Endothelial cell of umbilical vein (primary cell): ENCODE results near the gene SLC12A7. TPM values are rescaled to one million over a fixed set of nuclear protein-coding genes. Genes with fewer than 3 reads are reported as not detected.

Source experiments
- BruUV-seq: library from RNA; stranded (reverse); fragments of 400-500 nt; replicated peaks from 2 replicates; lab custom pipeline; 2021; lab: Mats Ljungman, UMichigan
- CTCF ChIA-PET: fragments of 300-600, 350-600 bp; sonication (Branson Sonifier 250); formaldehyde crosslinking; loops from one replicate; lab custom pipeline; 2021; ENCODE audit warnings: antibody characterized with exemption, inconsistent platforms; lab: Charles Lee
- POLR2A ChIA-PET: fragments of 300-600, 350-600 bp; sonication (Branson Sonifier 250); formaldehyde crosslinking; loops from one replicate; lab custom pipeline; 2021; ENCODE audit warnings: antibody characterized with exemption, inconsistent platforms; lab: Charles Lee
- DNase-seq: peaks from one replicate; pipeline ENCODE4 v3.0.0-alpha.2; 2011; ENCODE audit warnings: low read depth, low spot score
- FAIRE-seq: peaks from 2 replicates; lab custom pipeline; 2011; peaks lifted over from hg19 to GRCh38; lab: Jason Lieb, UNC
- H2AFZ ChIP-seq: 2 replicates; pipeline ENCODE4 v1.6.0; 2012; ENCODE audit warnings: low read depth, low read length, control low read depth, inconsistent platforms
- H3K27ac ChIP-seq: 2 replicates; pipeline ENCODE4 v1.5.1; 2011; ENCODE audit warnings: low read depth, mild to moderate bottlenecking, control low read depth, low read length, moderate library complexity; ENCODE audit not compliant: insufficient read depth
- H3K27me3 ChIP-seq, 2 experiments: 2 replicates each; pipeline versions ENCODE4 v1.6.0 to v1.6.1; 2011; ENCODE audit warnings: low read length in 2 of 2, mixed read lengths in 1 of 2; ENCODE audit not compliant: control insufficient read depth in 2 of 2, insufficient read depth in 2 of 2
- H3K36me3 ChIP-seq, 2 experiments: 2 replicates in 1 of 2; 3 replicates in 1 of 2; pipeline ENCODE4 v1.5.1; 2011; ENCODE audit warnings: low read length in 2 of 2, mild to moderate bottlenecking in 1 of 2, moderate library complexity in 1 of 2; ENCODE audit not compliant: control insufficient read depth in 2 of 2, insufficient read depth in 2 of 2; ENCODE audit errors: extremely low read depth in 1 of 2
- H3K4me1 ChIP-seq: 3 replicates; pipeline ENCODE4 v1.5.1; 2011; ENCODE audit warnings: mild to moderate bottlenecking, low read length; ENCODE audit not compliant: control insufficient read depth, insufficient read depth; ENCODE audit errors: extremely low read depth
- H3K4me2 ChIP-seq: 2 replicates; pipeline ENCODE4 v1.6.1; 2011; ENCODE audit warnings: low read length, control low read depth, mixed read lengths; ENCODE audit not compliant: insufficient read depth
- H3K4me3 ChIP-seq, 3 experiments: fragments of 200-600 bp in 1 of 3; sonication (generic), shearing (Covaris generic) in 1 of 3; replicated peaks in 1 of 3; 2 replicates each; pipeline ENCODE4 v1.5.1; 2011 to 2016; ENCODE audit warnings: control low read depth in 3 of 3, low read length in 3 of 3, mild to moderate bottlenecking in 2 of 3, inconsistent platforms in 1 of 3, low read depth in 1 of 3, moderate library complexity in 1 of 3; ENCODE audit not compliant: insufficient read depth in 1 of 3
- H3K79me2 ChIP-seq: 2 replicates; pipeline ENCODE4 v1.6.0; 2012; ENCODE audit warnings: low read length, inconsistent platforms; ENCODE audit not compliant: control insufficient read depth, insufficient read depth
- H3K9ac ChIP-seq: replicated peaks from 2 replicates; pipeline ENCODE3; 2011; ENCODE audit warnings: low read length, control low read depth; ENCODE audit not compliant: insufficient read depth; ENCODE audit errors: extremely low read depth
- H3K9me1 ChIP-seq: replicated peaks from 3 replicates; pipeline ENCODE4 v1.6.0; 2011; ENCODE audit warnings: mild to moderate bottlenecking, low read length; ENCODE audit not compliant: control insufficient read depth, insufficient read depth; ENCODE audit errors: extremely low read depth
- H3K9me3 ChIP-seq: replicated peaks from 2 replicates; pipeline ENCODE4 v1.5.1; 2012; ENCODE audit warnings: low read length, inconsistent platforms; ENCODE audit not compliant: control insufficient read depth, insufficient read depth
- H4K20me1 ChIP-seq: replicated peaks from 2 replicates; pipeline ENCODE3; 2011; ENCODE audit warnings: mild to moderate bottlenecking, low read length; ENCODE audit not compliant: control insufficient read depth, insufficient read depth; ENCODE audit errors: extremely low read depth
- EZH2 ChIP-seq: IDR thresholded peaks from 2 replicates; pipeline ENCODE4 v1.6.1; 2012; ENCODE audit warnings: borderline replicate concordance, low read depth, mild to moderate bottlenecking, moderate library complexity, low read length, inconsistent platforms; ENCODE audit not compliant: severe bottlenecking
- FOS ChIP-seq: IDR thresholded peaks from 2 replicates; pipeline ENCODE4 v1.6.1; 2011; ENCODE audit warnings: mild to moderate bottlenecking, low read length, moderate library complexity, borderline replicate concordance; ENCODE audit not compliant: insufficient read depth
- JUN ChIP-seq: IDR thresholded peaks from 2 replicates; pipeline ENCODE4 v1.6.1; 2011; ENCODE audit warnings: borderline replicate concordance, low read depth; ENCODE audit not compliant: insufficient read length, insufficient read depth
- MYC ChIP-seq: IDR thresholded peaks from one replicate; pipeline ENCODE4 v1.6.1; 2011; ENCODE audit warnings: mild to moderate bottlenecking, low read depth, low read length
- POLR2A ChIP-seq: IDR thresholded peaks from 2 replicates; pipeline ENCODE4 v1.6.1; 2012; ENCODE audit warnings: low read depth, mild to moderate bottlenecking, control low read depth, low read length
- POLR2AphosphoS5 ChIP-seq: IDR thresholded peaks from 2 replicates; pipeline ENCODE4 v1.6.1; 2012; ENCODE audit warnings: low read depth, mild to moderate bottlenecking, control low read depth, low read length, moderate library complexity; ENCODE audit not compliant: insufficient read depth
- dilution Hi-C: fragments of 300-500 bp; cut with MboI; formaldehyde crosslinking; loops from one replicate; pipeline ENCODE4 v1.15.0; 2019; ENCODE audit warnings: low sequenced_read_pairs; ENCODE audit not compliant: extremely low pct_ligation_motif_present
- intact Hi-C: fragments of 100-400 bp; cut with micrococcal nuclease; formaldehyde crosslinking; loops from one replicate; pipeline ENCODE4 v1.10.0; 2022
- polyA plus RNA-seq, 4 experiments: library from polyadenylated mRNA; depleted of rRNA in 3 of 4; stranded (reverse) in 3 of 4; unstranded in 1 of 4; fragments of >200 nt; gene quantifications; 2 replicates each; pipeline versions ENCODE4 v1.2.1 to v1.2.3, GENCODE V29; 2011 to 2012; ENCODE audit warnings: missing spikeins in 1 of 4
- total RNA-seq: library from RNA; stranded (reverse); gene quantifications from 2 replicates; pipeline ENCODE4 v1.2.3, GENCODE V29; 2021
- TF ChIP-seq, protein P1 (sequence below): IDR thresholded peaks from 2 replicates; pipeline ENCODE4 v1.6.1; 2011; ENCODE audit not compliant: insufficient read depth, insufficient read length
- TF ChIP-seq, protein P2 (sequence below), 2 donors: IDR thresholded peaks; 1 replicate in 1 of 2; 2 replicates in 1 of 2; pipeline ENCODE4 v1.5.1; 2011; ENCODE audit warnings: low read length in 2 of 2, mild to moderate bottlenecking in 2 of 2, moderate library complexity in 2 of 2, control low read depth in 1 of 2, inconsistent platforms in 1 of 2, low read depth in 1 of 2; ENCODE audit not compliant: insufficient read depth in 1 of 2; ENCODE audit errors: extremely low read depth in 1 of 2

SLC12A7 gene
- total and polyA plus RNA-seq, 2 donors (not counting 3 experiments of a cell fraction or from before 2014, with no cell fraction given): 16.4 to 38.8 TPM

- no peak overlapping the region for H3K9ac ChIP-seq
- FAIRE-seq (no peak), DNase-seq (no peak)
- H3K4me1 ChIP-seq: peaks cover 3% of the 10 kb centered on the region
- H3K27me3 ChIP-seq: no peaks in the 10 kb centered on the region
- H2AFZ ChIP-seq: no peak overlapping the region
- H4K20me1 ChIP-seq: no peaks in the 10 kb centered on the region
- H3K36me3 ChIP-seq: peaks cover 0 to 2% of the 10 kb centered on the region in 2 experiments
- BruUV-seq: no TSS peak
- intact Hi-C loops: no loop called here
- no peak overlapping the region for H3K27ac ChIP-seq
- ChIA-PET POLR2A (no interaction called here), CTCF (no interaction called here)
- H3K4me2 ChIP-seq: no peak overlapping the region
- dilution Hi-C loops: no loop called here
- no peak overlapping the region for H3K4me3 ChIP-seq
- no peaks in the 10 kb centered on the region for H3K9me1 ChIP-seq
- peaks cover 2% of the 10 kb centered on the region for H3K79me2 ChIP-seq
- H3K9me3 ChIP-seq: no peaks in the 10 kb centered on the region
- TF ChIP-seq FOS: no peak
- TF ChIP-seq MYC: no peak
- no peak for TF ChIP-seq POLR2AphosphoS5
- TF ChIP-seq, protein P1, sequence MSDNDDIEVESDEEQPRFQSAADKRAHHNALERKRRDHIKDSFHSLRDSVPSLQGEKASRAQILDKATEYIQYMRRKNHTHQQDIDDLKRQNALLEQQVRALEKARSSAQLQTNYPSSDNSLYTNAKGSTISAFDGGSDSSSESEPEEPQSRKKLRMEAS: no peak
- TF ChIP-seq, protein P2, sequence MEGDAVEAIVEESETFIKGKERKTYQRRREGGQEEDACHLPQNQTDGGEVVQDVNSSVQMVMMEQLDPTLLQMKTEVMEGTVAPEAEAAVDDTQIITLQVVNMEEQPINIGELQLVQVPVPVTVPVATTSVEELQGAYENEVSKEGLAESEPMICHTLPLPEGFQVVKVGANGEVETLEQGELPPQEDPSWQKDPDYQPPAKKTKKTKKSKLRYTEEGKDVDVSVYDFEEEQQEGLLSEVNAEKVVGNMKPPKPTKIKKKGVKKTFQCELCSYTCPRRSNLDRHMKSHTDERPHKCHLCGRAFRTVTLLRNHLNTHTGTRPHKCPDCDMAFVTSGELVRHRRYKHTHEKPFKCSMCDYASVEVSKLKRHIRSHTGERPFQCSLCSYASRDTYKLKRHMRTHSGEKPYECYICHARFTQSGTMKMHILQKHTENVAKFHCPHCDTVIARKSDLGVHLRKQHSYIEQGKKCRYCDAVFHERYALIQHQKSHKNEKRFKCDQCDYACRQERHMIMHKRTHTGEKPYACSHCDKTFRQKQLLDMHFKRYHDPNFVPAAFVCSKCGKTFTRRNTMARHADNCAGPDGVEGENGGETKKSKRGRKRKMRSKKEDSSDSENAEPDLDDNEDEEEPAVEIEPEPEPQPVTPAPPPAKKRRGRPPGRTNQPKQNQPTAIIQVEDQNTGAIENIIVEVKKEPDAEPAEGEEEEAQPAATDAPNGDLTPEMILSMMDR (IDR thresholded peaks at IDR 0.05; ENCODE audit: extremely low read depth in 1 of 2, insufficient read depth in 1 of 2, low read depth in 1 of 2, low read length in 2 of 2): no peak
- no peak for TF ChIP-seq EZH2
- no peak for TF ChIP-seq POLR2A
- no peak for TF ChIP-seq JUN
These were observed 14.4 kb downstream of the SLC12A7 start for GRCh38 chr5:1097381-1097987.
